Amniotic stem cell (primary cell): ENCODE data around the gene IQCM.

Experiments
- DNase-seq: peaks from one replicate; lab custom pipeline; 2025; lab: John Stamatoyannopoulos, UW

The IQCM gene

GRCh38 chr4:149781150-149781549 is 34.5 kb downstream of the IQCM start:
- no peak for DNase-seq

- no peak for DNase-seq
These were observed 47.2 kb downstream of the IQCM start for GRCh38 chr4:149768477-149768876.

- DNase-seq: no peak
These were observed 49.5 kb downstream of the IQCM start for GRCh38 chr4:149766135-149766534.

- DNase-seq: no peak
These were observed 50.0 kb downstream of the IQCM start for GRCh38 chr4:149765630-149766029.

GRCh38 chr4:149755969-149756368 is 59.7 kb downstream of the IQCM start:
- DNase-seq: no peak

- DNase-seq: peak; percentile 8
These were observed 61.1 kb downstream of the IQCM start for GRCh38 chr4:149754526-149754925.

- no peak for DNase-seq
These were observed 62.9 kb downstream of the IQCM start for GRCh38 chr4:149752729-149753128.

GRCh38 chr4:149751174-149751573 is 64.5 kb downstream of the IQCM start:
- DNase-seq: no peak

GRCh38 chr4:149749784-149750183 is 65.9 kb downstream of the IQCM start:
- DNase-seq: no peak

GRCh38 chr4:149747646-149748045 is 68.0 kb downstream of the IQCM start:
- DNase-seq: no peak

- DNase-seq: no peak
These were observed 69.4 kb downstream of the IQCM start for GRCh38 chr4:149746276-149746675.

GRCh38 chr4:149741186-149741831 is 74.3 kb downstream of the IQCM start:
- DNase-seq: no peak

GRCh38 chr4:149738156-149738555 is 77.5 kb downstream of the IQCM start:
- no peak for DNase-seq

GRCh38 chr4:149735796-149736195 is 79.8 kb downstream of the IQCM start:
- DNase-seq: no peak

- DNase-seq: no peak
These were observed 87.2 kb downstream of the IQCM start for GRCh38 chr4:149728444-149728843.

GRCh38 chr4:149727663-149728062 is 88.0 kb downstream of the IQCM start:
- DNase-seq: no peak

- no peak for DNase-seq
These were observed 92.6 kb downstream of the IQCM start for GRCh38 chr4:149723065-149723464.

- no peak for DNase-seq
These were observed 95.8 kb downstream of the IQCM start for GRCh38 chr4:149719806-149720205.

GRCh38 chr4:149719357-149719756 is 96.3 kb downstream of the IQCM start:
- no peak for DNase-seq

GRCh38 chr4:149718500-149718899 is 97.1 kb downstream of the IQCM start:
- DNase-seq: no peak

- DNase-seq: no peak
These were observed 98.9 kb downstream of the IQCM start for GRCh38 chr4:149716728-149717127.

- no peak for DNase-seq
These were observed 99.6 kb downstream of the IQCM start for GRCh38 chr4:149715822-149716585.

GRCh38 chr4:149713031-149713430 is 102.6 kb downstream of the IQCM start:
- no peak for DNase-seq
